Measurements from ENCODE around the gene AP1AR.
"Not testable (repeated sequence)": the region's sequence is repeated elsewhere in the genome, so short reads cannot be mapped to it uniquely, and the experiment has no call there.

Gene AP1AR

GRCh38 chr4:112279025-112279881 is 47.7 kb downstream of the AP1AR start:
- DNase-seq (ENCODE audit: low spot score): no peak

GRCh38 chr4:112279882-112280315 is 48.3 kb downstream of the AP1AR start:
- no peak for DNase-seq (ENCODE audit: low spot score)

- DNase-seq (ENCODE audit: low spot score): no peak
These were observed 48.9 kb downstream of the AP1AR start for GRCh38 chr4:112280386-112281056.

- not testable (repeated sequence) for DNase-seq (ENCODE audit: low spot score)
These were observed 50.4 kb downstream of the AP1AR start for GRCh38 chr4:112281895-112282398.

- DNase-seq (ENCODE audit: low spot score): no peak
These were observed 51.5 kb downstream of the AP1AR start for GRCh38 chr4:112282860-112283667.

- peak; percentile 22 for DNase-seq (ENCODE audit: low spot score)
These were observed 52.6 kb downstream of the AP1AR start for GRCh38 chr4:112284166-112284565.

GRCh38 chr4:112284662-112285411 is 53.2 kb downstream of the AP1AR start:
- peak; percentile 41 for DNase-seq (ENCODE audit: low spot score)

- DNase-seq (ENCODE audit: low spot score): no peak
These were observed 55.8 kb downstream of the AP1AR start for GRCh38 chr4:112287258-112287989.

GRCh38 chr4:112288455-112288854 is 56.9 kb downstream of the AP1AR start:
- no peak for DNase-seq (ENCODE audit: low spot score)

- no peak for DNase-seq (ENCODE audit: low spot score)
These were observed 58.0 kb downstream of the AP1AR start for GRCh38 chr4:112289407-112290253.

- no peak for DNase-seq (ENCODE audit: low spot score)
These were observed 58.8 kb downstream of the AP1AR start for GRCh38 chr4:112290341-112290740.

GRCh38 chr4:112296949-112297880 is 65.6 kb downstream of the AP1AR start, which contains the start of gene ALPK1:
Gene ALPK1, plus strand, starts transcription at chr4:112297369.
- peak; percentile 82 for DNase-seq (ENCODE audit: low spot score)

GRCh38 chr4:112299721-112300120 is 68.1 kb downstream of the AP1AR start:
- no peak for DNase-seq (ENCODE audit: low spot score)

- no peak for DNase-seq (ENCODE audit: low spot score)
These were observed 71.0 kb downstream of the AP1AR start for GRCh38 chr4:112302320-112303274.

- not testable (repeated sequence) for DNase-seq (ENCODE audit: low spot score)
These were observed 73.9 kb downstream of the AP1AR start for GRCh38 chr4:112305477-112305876.

GRCh38 chr4:112309263-112309791 is 77.7 kb downstream of the AP1AR start:
- peak; percentile 3 for DNase-seq (ENCODE audit: low spot score)

GRCh38 chr4:112311516-112311915 is 79.9 kb downstream of the AP1AR start:
- no peak for DNase-seq (ENCODE audit: low spot score)
